HG02610 (cell line): ENCODE measurements around the gene OR2F2.

Experiments
- ATAC-seq: cut with Tn5 transposase; IDR thresholded peaks from one replicate; pipeline ENCODE4 v1.9.1; 2021; ENCODE audit warnings: mild to moderate bottlenecking, moderate library complexity; ENCODE audit not compliant: unreplicated experiment

The OR2F2 gene

DNA sequence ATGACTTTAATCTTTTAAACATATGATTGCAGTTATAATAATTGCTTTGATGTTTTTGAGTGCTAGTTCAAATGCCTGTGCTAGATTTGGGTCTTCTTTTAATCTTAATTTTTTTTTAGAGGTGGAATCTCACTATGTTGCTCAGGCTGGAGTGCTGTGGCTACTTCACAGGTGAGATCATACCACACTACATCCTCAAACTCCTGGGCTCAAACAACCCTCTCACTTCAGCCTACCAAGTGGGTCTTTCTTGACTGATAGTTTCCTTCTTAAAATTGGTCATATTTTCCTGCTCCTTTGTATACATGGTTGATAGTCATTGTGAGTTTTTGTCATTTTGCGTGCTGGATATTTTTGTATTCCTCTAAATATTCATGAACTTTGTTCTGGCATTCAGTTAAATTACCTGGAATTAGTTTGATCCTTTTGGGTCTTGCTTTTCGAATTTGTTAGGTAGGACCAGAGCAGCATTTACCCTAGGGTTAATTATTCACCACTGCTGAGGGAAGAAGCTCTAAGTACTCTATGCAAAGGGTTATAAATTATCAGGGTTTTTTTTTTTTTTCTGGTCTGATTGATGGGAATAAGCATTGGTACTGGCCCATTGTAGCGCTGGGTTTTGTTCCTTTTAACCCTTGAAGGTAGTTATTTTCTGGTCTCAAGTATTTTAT, 21.0 kb upstream of the OR2F2 start:
- ATAC-seq: no peak

DNA sequence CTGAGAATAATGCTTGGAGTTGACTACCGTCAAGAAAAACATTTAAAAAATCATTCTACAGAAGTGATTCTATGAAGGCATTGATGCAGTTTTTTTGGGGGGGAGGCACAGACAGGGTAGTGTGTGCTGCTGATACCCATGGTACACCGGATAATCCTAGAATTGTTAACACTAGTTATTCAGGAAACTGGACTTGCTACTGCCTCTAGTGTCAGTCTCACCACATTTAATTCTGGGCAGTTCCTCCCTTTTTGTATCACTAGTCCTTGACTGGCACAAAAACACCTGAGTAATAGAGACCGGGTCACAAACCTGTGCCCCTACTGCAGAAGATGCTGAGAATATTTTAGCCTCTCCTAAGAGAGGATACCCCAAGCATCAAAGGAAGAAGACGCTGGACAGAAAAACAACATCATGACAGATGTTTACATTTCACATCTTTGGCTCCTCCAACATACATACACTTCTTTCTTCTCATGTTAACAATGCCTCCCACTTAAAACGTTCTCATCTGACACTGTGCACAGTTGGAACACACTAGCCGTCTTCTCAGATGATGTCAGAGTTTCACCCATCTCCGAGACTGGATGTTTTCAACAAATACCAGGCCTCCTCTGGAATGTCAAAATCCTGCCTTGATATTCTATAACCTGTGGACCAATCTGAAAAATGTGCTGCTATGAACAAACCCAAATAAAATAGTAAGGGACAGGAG, 19.9 kb upstream of the OR2F2 start:
- ATAC-seq: no peak

DNA sequence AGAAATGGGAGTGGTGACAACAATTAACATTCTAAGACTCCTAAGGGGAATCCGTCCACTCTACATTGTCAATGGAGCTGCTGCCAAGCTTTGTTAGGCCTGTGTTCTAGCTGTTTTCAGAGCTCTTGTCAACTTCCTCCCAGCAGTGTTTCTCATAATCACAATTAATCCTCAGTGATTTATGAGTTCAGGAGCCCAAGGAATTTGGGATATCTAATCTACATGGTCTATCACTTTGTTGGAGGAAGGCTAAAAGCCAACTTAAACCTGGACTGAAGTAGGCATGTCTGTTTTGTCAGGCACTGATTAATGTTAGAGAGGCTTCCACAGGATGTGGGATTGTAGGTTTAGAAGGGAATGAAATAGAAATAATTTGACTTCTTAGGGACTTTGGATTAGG, 10.2 kb upstream of the OR2F2 start:
- ATAC-seq: no peak

DNA sequence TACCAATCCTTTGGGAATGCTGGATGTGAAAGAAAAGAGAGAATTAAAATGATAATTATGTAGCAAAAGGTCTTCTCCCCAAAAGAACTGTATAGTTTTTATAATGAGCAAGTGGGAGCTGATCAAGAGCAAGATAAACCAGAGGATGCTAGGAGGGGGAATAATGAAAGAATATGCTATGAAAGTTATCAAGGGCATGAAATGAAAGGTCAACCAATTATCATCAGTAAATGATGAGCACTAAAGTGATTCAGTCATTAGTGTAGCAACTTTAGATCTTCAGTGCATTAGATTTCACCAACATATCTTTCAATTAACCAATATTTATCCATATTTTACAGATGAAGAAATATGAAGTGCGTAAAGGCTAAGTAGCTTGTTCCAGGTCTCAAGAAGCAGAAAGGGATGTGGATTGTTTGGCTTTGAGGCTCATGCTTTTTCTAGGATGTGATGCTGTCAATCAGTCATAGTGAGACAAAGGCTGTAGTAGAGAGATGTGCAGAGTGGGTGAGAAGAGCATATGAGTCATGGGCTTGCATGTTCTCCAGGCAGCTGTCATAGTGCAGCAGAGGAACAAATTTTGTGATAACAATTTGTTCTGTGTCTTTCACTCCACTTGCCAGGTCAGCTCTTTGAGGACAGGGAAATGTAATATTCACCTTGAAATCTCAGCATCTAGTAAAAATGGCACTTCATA, 5.7 kb upstream of the OR2F2 start:
- peak; percentile 83 for ATAC-seq

DNA sequence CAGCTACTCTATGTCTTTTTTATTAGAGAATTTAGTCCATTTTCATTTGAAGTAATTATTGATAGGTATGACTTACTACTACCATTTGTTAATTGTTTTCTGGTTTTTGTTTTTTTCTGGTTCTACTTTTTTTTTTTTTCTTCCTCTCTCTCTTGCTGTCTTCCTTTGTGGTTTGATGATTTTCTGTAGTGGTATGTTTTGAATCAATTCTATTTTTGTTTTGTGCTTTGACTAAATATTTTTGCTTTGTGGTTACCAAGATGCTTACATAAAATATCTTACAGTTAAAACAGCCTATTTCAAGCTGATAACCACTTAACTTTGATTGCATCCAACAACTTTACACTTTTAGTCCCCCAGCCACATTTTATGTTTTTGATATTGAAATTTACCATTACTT, 3.3 kb upstream of the OR2F2 start:
- ATAC-seq: no peak

DNA sequence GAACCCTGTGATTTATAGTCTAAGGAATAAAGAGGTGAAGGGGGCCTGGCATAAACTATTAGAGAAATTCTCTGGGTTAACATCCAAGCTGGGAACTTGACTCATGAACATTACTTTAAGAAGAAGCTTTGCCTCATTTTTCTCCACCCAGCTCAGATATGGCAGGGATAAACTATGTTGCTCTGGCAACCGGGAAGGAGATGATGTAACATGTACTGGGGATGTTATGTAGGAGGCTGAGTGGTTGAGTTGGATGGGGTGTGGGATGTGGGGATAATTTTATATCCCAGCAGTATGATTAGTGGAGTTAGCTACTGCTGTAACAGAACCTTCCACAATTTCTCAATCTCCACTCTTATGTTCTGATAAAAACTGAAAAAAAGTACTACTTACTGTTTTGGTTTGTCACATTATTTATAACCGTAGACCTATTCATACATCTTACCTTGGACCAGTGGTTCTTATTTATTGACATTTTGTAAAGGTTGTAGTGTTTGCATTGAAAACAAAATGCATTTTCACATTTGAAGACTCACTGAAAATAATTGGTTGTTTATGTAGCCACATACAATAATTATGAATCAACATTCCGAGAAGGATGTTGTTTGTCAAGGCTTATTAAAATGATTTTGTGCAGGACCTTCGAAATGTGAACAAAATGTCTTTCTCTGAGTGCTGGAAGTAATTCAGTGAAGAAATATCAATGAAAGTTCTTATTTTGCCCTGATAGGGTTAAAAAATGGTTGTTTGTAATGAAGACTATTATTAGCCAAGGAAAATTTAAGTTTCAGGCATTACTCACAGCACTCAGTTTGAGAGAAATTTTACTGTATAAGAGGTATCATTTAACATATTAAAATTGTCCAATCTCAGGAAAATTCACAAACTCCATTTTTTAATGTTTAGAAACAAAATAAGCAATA, 1.3 kb downstream of the OR2F2 start:
- ATAC-seq: no peak

DNA sequence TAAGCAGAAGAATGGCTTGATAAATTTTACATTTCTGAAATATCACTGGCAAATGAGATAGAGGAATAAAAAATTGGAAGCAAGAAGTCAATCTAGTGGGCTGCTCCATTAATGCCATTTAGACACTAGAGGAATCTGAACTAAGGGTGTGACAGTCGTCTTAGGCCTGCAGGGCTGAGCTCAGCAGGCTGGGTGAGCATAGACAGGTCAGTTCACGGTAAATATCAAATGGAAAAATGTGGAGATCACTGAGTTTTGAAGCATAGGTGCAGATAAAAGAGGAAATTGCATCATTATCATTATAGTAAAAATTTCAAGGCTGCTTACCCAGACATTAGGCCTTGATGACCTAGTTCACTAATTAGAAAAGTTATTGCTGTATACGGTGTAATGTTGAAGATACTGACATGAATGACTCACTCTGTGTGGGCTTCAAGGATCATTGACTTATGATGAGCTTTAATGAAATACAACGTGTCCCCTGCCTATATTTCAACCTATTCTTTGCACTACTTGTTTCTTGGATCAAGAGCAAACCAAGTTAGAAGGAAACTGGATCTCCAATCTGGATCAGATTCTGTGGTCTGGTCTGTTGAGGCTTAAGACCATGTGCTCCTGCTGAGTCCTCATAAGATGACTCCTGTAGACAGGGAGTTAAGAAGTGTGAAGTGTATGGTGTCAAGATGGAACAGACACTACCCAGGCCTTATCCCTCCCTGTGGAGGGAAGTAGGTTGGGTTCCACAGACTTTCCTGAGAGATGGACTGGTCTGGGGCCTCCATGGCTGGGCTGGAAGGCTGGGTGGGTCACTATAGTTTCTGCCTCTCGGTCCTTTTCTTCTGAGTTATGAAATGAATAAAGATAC, 3.6 kb downstream of the OR2F2 start:
- ATAC-seq: no peak

DNA sequence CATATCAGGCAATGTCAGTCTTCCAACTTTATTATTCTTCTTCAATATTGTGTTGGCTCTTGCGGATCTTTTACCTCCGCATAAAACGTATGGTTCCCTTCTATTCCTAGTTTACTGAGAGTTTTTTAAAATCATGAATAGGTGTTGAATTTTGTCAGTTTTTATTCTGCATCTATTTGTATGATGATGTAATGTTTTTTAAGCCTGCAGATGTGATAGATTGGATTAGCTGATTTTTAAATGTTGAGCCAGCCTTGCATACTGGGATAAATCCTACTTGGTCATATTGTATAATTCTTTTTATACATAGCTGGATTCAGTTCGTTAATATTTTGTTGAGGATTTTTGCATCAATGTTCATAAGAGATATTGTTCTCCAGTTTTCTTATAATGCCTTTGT, 10.4 kb downstream of the OR2F2 start:
- ATAC-seq: no peak

DNA sequence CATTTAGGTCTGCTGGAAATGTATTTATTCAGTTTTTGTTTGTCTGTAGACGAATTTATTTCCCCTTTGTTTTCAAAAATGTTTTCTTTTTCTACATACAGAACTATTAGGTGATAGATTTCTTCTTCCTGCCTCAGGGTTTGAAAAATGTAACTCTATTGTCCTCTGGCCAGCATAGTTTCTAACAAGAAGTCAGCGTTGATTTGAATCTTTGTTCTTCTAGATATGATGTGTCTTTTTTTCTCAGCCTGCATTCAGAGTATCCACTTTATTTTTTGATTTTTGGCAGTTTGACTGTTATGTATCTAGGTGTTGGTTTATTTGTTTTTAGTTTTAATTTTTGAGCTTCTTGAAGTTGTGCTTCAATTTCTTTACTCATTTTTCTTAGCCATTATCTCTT, 12.1 kb downstream of the OR2F2 start:
- ATAC-seq: no peak

DNA sequence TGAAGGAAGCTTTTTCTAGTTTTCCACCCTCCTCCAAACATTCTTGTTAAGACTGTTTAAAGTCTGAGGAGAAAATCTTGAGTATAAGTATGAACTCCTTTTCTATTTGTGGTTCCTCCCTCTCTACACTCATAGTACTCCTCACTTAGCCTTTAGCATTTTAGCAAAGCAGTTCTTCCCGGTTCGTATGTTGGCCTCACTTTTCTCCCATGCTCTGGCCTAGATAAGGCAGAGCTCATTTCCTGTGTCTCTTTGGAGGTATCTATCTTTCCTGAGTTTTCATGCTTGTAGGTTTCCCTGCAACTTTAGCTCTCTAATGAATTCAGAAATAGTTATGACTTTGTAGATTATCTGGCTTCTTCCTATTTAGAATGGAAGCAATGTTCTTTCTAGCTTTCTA, 13.7 kb downstream of the OR2F2 start:
- no peak for ATAC-seq

DNA sequence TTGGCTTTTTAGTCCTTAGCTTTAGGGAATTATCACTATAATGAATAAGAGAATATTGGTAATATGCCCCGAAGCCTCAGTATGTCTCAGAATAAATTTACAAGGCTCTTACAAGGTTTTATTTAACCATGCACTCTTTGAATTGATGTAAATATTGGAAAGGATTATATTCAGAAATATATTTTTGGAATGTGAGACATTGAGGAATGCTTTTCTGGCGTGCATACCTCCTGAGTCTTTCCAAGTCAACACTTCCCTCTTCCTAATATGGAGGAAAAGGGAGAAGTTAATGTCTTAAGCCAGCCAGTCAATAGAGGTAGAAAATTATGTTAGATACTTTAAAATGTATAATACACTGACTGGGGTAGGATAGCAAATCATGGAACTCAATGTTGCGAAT, 18.4 kb downstream of the OR2F2 start:
- ATAC-seq: no peak

DNA sequence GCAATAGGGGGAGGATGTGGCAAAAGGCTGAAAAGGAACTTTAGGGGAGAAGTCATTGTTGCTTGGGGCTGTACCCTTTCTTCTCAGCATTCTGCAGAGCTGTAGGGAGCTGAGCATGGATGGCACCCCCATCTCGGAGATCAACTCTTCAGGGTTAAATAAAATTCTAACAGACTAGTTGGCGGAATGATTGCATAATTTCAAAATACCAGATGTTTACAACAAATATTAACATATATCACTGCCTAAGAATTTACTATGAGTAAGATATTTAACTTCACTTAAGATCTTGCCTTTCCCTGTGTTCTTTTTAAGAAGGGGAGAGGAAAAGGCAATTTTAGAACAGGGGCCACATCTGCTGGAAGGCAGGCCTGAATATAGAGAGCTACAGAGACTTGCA, 19.1 kb downstream of the OR2F2 start:
- no peak for ATAC-seq

DNA sequence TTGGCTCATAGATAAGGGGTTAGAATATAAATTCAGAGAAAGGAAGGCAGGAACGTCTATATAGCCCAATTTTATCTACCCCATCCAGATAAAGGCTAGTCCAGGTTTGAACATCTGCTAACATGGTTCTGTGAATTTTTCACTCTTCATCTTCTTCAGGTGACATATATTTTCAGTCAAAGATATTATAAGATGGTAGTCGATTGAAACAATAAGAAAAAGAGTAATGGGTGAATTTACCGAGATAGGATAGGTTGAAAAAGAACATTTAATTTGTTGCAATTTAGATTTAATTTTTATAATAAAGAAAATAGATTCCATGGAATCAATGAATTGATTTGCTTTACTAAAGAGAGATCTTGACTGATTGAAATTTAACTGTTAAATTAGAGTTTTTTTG, 19.5 kb downstream of the OR2F2 start, which contains the start of gene OR2F1:
Gene OR2F1, plus strand, starts transcription at position 301 of the 400 bp plus-strand sequence. CDS start 5,127 bp downstream, outside the sequence.
- ATAC-seq: no peak

DNA sequence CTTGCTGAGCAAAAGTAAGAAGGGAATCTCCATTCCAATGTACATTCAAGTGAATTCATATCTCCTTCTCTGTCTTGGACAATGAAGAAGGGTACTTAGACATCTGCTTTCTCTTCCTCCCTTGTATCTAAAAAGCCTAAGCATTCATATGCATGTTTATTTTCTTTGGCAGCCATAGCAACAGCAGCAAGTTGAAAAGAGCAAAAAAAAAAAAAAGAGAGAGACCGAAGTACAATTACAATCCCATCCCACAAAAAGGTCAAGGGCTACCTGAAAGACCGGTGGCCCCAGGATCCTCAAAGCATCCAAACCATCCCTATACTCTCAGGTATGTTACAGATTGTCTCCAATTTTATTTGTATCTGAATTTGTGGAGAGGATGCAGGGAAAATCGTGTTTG, 23.7 kb downstream of the OR2F2 start:
- no peak for ATAC-seq

DNA sequence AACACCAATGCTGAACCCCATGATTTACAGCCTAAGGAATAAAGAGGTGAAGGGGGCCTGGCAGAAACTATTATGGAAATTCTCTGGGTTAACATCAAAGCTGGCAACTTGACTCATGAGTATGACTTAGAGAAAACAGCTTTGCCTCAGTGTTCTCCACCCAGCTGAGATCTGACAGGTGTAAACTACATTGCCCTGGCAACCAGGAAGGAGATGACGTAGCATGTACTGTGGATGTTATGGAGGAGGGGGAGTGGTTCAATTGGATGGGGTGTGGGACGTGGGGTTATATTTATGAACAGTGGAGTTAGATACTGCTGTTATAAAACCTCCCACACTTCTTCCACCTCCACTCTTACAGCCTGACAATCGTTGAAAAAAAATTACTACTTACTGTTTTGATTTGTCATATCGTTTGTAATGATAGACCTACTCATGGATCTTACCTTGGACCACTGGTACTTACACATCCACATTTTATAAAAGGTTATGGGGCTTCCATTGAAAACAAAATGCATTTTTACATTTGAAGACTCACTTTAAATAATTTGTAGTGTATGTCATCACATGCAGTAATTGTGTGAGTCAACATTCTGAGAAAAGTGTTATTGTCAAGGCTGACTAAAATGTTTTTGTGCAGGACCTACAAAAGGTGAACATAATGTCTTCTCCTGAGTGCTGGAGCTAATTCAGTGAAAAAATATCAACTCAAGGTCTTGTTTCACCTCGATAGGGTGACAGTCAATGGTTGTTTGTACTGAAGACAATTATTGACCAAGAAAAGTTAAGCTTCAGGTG, 26.0 kb downstream of the OR2F2 start:
- ATAC-seq: no peak

DNA sequence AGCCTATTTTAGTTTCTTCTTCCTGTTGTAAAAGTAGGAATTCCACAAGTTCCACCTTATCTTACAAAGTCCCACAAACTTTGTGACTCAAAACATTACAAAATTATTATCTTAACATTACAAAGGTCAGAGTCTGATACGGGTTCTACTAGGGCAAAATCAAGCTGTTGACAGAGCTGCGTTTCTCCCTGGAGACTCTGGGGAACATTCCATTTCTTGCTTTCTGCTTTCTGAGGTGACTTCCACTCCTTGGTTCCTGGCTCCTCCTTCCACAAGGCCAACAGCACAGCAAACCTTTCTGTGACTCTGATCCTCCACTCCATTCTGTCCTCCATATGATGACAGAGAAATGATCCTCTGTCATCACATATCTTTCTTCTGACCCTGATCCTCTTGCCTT, 30.2 kb downstream of the OR2F2 start:
- ATAC-seq: no peak

DNA sequence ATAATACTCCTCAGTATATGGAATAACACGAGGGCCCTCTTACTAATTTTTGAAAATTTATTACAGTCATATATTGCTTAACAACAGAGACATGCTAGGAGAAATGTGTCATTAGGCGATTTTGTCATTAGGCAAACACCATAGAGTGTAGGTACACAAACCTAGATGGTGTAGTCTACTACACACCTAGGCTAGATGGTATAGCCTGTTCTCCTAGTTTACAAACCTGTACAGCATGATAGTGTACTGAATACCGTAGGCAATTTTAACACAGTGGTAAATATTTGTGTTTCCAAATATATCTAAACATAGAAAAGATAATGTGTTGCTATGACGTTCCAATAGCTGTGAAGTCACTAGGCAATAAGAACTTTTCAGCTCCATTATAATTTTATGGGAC, 32.4 kb downstream of the OR2F2 start:
- no peak for ATAC-seq

DNA sequence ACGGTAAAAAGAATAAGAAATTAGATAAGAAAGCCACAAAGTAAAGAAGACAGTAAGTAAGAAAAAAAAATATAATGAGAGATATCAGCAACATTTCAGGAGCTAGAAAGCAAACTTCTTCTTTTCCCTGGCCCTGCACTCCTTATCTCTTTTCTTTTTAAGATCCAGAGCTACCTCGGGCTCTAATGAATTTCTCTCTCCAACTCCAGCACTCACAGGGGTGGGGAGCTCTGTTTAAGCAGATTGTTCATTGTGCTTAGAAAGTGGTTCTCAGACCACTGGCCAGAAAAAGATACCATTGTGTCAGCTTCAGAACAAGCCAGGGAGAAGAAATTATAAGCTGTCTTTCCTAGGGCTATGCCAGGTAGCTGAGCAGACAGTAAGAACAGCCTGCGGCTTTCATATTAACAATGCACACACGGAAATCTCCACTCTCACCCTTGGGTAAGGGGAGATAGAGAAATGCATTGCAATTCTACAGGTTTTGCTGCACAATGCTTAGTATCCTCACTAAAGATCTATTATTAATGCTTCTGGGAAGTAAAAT, 38.9 kb downstream of the OR2F2 start:
- no peak for ATAC-seq

DNA sequence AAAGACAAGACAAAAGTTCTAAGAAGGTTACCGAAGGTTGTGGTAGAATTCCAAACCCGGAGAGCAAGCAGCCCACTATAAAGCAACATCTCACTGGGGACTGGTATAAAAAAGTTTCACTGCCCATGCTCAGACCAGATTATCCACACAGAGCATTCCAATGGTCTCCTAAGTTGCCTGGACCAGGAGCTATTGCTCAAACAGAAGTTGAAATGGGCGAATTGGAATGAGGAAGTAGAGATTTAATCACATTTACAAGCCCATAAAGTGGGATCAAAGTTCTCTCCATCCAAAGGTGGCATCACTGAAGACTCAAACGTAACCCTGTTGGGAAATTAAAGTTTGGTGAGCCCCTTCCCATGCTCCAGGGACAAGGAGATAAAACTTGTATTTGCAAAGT, 39.4 kb downstream of the OR2F2 start:
- no peak for ATAC-seq
